Measurements from ENCODE around the gene SMAD5.
A peak's percentile ranks its signal among the peaks of the same experiment; 100 is the strongest.

The SMAD5 gene

GRCh38 chr5:136155761-136156160, 23.1 kb downstream of the SMAD5 start:
- DNase-seq (ENCODE audit: low read depth), result peak; percentile 35

DNA sequence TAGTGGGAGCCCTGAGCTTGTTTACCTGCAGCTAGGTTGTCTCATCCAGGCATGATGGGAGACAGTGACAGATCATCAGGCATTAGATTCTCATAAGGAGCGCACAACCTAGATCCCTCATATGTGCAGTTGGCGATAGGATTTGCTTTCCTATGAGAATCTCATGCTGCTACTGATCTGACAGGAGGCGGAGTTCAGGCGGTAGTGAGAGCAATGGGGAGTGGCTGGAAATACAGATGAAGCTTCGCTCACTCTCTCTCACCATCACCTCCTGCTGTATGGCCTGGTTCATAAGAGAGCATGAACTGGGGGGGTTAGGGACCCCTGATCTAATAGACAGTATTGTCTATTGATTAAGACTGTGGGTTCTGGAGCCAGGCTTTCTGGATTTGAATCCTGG, 24.9 kb downstream of the SMAD5 start:
- no peak for DNase-seq (ENCODE audit: low read depth)

GRCh38 chr5:136159457-136159856, 26.8 kb downstream of the SMAD5 start:
- peak; percentile 43 for DNase-seq (ENCODE audit: low read depth)

GRCh38 chr5:136162008-136162407, 29.4 kb downstream of the SMAD5 start:
- peak; percentile 6 for DNase-seq (ENCODE audit: low read depth)

GRCh38 chr5:136164226-136164625, 31.6 kb downstream of the SMAD5 start:
- no peak for DNase-seq (ENCODE audit: low read depth)

- DNase-seq (ENCODE audit: low read depth), result no peak
Measured at GRCh38 chr5:136166909-136167308, 34.3 kb downstream of the SMAD5 start.

DNA sequence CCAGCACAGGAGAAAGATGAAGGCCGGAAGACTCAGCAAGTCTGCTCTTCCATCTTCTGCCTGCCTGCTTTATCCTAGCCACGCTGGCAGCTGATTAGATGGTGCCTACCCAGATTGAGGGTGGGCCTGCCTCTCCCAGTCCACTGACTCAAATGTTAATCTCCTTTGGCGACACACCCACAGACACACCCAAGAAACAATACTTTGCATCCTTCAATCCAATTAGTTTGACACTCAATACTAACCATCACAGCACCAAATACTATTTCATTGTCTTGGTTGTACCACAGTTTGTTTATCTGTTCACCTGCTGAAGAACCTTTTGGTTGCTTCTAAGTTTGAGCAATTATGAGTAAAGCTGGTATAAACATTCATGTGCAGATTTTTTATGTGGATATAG, 36.6 kb downstream of the SMAD5 start:
- DNase-seq (ENCODE audit: low read depth), result no peak

GRCh38 chr5:136174021-136174659, 41.5 kb downstream of the SMAD5 start:
- DNase-seq (ENCODE audit: low read depth), result peak; percentile 59

DNA sequence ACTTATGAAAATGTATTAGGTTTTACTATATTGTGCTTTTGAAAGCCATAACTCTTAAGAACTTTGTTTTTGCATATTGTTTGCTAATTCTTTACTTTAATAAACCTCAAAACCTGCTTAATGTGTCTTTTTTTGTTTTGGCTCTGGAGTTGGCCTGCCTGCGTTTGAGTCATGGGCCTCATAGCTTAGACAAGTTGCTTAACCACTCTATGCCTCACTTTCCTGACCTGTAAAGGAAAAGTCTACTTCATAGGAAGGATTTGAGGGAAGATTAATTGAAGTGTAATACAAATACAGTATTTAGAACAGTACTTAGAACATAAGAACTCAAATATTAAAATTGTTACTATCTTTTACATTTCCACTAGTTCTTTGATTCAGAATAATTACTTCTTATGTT, 50.0 kb downstream of the SMAD5 start:
- DNase-seq (ENCODE audit: low read depth), result no peak

- no peak for DNase-seq (ENCODE audit: low read depth)
Measured at GRCh38 chr5:136185974-136186665, 53.5 kb downstream of the SMAD5 start.

DNA sequence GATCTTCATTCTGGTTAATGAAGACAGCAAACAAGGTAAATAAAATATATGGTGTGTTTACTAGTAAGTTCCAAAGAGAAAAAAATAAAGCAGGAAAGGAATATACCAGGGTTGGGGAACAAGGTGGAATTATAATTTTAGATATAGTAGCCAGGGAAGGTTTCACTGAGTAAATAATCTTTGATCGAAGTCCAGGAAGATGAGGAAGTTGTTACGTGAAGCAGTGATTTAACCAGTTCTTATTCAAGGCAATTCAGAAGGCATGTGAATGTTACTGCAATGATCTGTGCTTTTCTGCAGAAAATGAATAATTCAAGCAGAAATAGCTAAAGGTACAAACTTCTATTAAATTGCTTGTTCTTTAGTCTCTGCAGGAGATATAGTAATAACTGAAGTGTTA, 54.2 kb downstream of the SMAD5 start:
- no peak for DNase-seq (ENCODE audit: low read depth)

GRCh38 chr5:136188859-136189258, 56.2 kb downstream of the SMAD5 start:
- no peak for DNase-seq (ENCODE audit: low read depth)

GRCh38 chr5:136190091-136190720, 57.6 kb downstream of the SMAD5 start:
- no peak for DNase-seq (ENCODE audit: low read depth)

DNA sequence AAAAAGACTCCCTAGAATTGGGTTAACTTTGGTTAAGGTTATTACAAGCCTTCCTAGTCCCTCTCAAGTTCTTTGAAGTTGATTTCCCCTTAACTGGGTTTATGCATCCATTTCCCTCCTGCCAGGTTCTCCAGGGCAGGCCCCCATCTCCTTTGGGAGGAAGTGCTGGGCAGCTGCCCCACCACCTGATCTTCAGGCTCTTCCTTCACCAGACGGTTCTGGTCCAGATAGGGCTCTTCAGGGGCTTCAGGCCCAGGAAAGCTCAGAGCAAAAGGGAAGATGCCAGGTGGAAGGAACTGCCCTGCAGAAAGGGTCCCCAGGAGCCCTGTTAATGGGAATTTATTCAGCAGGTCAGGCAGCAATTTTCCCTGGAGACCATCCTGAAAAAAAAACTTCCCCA, 58.3 kb downstream of the SMAD5 start:
- no peak for DNase-seq (ENCODE audit: low read depth)

- DNase-seq (ENCODE audit: low read depth), result peak; percentile 40
Measured at GRCh38 chr5:136191304-136192014, 58.8 kb downstream of the SMAD5 start.

- DNase-seq (ENCODE audit: low read depth), result no peak
Measured at GRCh38 chr5:136192015-136192525, 59.4 kb downstream of the SMAD5 start.

- DNase-seq (ENCODE audit: low read depth), result no peak
Measured at GRCh38 chr5:136192526-136193321, 60.1 kb downstream of the SMAD5 start, which contains the start of gene SMIM32. Gene SMIM32 (minus strand): TSS chr5:136193162. CDS start chr5:136192524, 638 bp downstream.

- DNase-seq (ENCODE audit: low read depth), result no peak
Measured at GRCh38 chr5:136193322-136193935, 60.8 kb downstream of the SMAD5 start.

DNA sequence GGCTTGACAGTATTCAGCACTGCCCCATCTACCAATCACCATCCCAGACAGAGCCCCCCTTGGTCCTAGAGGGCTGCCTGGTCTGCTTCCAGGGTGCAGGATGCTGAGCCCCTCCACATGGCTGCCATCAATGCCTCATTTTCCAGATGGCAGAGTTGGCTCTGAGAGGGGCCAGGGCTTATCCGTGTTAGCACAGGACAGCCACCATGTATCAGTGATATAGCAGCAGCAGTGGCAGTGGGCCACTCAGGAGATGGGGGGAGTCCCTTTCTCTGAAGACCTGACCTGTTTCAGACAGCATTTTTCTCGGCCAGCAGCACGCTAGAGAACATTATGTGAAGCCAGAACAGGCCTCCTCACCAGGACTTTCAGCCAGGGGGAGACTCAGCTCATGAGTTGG, 61.9 kb downstream of the SMAD5 start:
- DNase-seq (ENCODE audit: low read depth), result no peak

- DNase-seq (ENCODE audit: low read depth), result no peak
Measured at GRCh38 chr5:136195971-136196820, 63.6 kb downstream of the SMAD5 start.
